ENCODE results near the gene SKAP2.

Gene SKAP2

GRCh38 chr7:26784118-26784517 is 80.3 kb downstream of the SKAP2 start:
- DNase-seq (ENCODE audit: low read depth, low spot score): no peak
- H3K4me3 ChIP-seq (ENCODE audit: low read length): no peak overlapping the region

GRCh38 chr7:26782501-26782900 is 81.9 kb downstream of the SKAP2 start:
- H3K4me3 ChIP-seq (ENCODE audit: low read length): no peak overlapping the region
- DNase-seq (ENCODE audit: low read depth, low spot score): no peak

DNA sequence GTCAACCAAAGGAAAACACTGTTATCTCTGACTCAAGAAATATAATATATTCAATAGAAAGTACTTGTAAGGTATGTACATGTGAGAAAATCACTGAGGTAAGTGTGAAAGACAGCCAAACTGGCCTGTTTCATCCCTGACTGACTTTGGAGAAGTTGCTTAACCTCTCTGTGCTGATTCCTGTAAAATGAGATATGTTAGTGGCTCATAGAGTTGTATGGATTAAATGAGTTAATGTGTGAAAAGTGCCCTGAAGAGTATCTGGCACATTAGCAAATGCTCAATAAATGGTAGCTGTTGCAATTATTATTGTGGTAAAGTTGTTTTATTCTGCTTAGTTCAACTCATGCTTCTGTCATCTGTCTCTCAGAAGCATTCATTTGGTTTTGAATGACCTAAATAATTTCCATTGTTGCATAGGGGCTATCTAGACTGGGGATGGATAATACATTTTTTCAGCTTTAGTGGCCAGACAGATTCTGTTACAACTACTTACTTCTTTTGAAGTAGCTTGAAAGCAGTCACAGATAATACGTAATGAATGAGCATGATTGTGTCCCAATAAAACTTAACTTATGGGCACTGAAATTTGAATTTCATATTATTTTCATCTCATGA is 84.3 kb downstream of the SKAP2 start:
- DNase-seq (ENCODE audit: low read depth, low spot score): no peak
- H3K4me3 ChIP-seq (ENCODE audit: low read length): no peak overlapping the region

- DNase-seq (ENCODE audit: low read depth, low spot score): no peak
- H3K4me3 ChIP-seq (ENCODE audit: low read length): no peak overlapping the region
Observed at GRCh38 chr7:26777385-26777784, 87.0 kb downstream of the SKAP2 start.

GRCh38 chr7:26760501-26760900 is 103.9 kb downstream of the SKAP2 start:
- H3K4me3 ChIP-seq (ENCODE audit: low read length): no peak overlapping the region
- DNase-seq (ENCODE audit: low read depth, low spot score): no peak

DNA sequence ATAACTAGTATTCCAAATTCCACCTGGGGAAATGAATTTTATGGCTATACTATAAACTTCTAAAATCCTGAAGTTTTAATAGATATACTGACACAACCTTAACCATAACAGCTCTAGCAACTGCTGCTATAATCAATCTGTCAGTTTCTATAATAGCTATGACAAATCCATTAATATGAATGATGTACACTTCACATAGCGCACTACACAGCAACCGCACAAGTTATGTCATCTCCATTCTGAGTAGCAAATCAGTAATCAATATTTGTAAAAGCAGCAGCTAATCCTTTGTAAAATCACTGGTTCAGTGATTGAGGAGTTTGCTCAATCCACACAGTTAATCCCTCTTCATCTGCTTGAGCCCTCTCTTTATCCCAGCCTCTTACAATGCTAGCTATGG is 105.3 kb downstream of the SKAP2 start:
- no peak overlapping the region for H3K4me3 ChIP-seq (ENCODE audit: low read length)
- no peak for DNase-seq (ENCODE audit: low read depth, low spot score)

- H3K4me3 ChIP-seq (ENCODE audit: low read length): no peak overlapping the region
- DNase-seq (ENCODE audit: low read depth, low spot score): no peak
Observed at GRCh38 chr7:26743205-26743604, 121.2 kb downstream of the SKAP2 start.

DNA sequence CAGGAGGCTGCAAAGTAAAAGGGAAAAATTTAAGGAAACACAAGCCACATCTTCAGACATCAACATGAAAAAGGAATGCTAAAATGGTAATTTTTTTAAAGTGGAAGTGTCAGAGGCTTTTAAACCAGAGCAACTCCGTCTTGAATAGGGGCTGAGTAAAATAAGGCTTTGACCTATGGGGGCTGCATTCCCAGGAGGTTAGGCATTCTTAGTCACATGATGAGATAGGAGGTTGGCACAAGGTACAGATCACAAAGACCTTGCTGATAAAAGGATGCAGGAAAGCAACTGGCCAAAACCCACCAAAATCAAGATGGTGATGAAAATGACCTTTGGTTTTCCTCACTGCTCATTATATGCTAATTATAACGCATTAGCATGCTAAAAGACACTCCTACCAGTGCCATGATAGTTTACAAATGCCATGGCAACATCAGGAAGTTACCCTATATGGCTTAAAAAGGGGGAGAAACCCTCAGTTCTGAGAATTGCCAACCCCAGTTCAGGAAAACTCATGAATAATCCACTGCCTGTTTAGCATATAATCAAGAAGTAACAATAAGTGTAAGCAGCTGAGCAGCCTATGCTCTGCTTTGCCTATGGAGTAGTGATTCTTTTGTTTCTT is 128.3 kb downstream of the SKAP2 start:
- no peak overlapping the region for H3K4me3 ChIP-seq (ENCODE audit: low read length)
- no peak for DNase-seq (ENCODE audit: low read depth, low spot score)

DNA sequence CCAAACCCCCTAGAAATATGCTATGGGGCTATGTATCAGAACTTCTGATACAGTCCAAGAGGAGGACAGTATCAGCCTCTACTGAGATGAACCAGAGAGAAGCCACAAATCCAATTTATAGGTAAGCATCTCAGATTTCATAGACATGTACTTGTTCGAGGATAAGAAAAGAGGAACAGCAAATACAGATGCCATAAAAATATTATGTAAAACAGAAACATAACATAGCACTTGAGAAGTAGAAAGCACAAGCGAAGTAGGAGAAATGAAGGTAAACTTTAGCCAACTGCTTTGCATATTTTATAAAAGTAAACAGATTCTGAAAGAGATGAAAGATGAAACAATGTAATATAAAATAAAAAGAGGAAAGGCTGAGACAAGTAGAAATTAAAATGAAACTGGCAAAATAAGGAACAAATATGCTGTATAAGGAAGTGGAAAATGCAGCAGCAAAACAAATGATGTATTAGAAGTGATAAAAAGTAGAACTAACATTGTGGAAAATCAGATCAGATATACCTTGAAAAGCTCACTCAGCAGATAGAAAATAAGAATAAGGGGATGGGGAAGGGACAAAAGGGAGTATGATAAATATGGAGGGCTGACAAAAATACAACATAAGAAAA is 135.1 kb downstream of the SKAP2 start:
- DNase-seq (ENCODE audit: low read depth, low spot score): no peak

DNA sequence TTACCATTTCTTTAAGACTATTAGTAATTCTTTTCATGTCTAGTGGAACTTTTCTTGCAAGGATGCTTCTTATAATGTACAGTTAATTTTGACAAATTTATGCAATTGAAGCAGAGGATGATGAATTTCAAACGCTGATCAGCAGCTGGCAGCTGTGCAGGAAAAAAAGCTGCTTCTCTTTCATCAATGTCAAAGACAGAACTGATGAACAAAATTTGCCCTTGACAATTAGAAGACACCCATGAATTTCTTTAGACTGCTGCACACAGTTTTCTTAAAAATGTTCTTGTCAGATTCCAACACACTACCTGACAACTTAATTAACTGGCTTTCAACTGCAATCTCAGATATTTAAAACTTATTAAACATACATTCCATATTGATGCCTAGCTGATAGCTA is 138.3 kb downstream of the SKAP2 start:
- H3K4me3 ChIP-seq (ENCODE audit: low read length): no peak overlapping the region
- DNase-seq (ENCODE audit: low read depth, low spot score): no peak

More for the DNA sequence above, 135.1 kb downstream of the SKAP2 start:
- no peak overlapping the region for H3K4me3 ChIP-seq (ENCODE audit: low read length)

GRCh38 chr7:26724795-26725194 is 139.6 kb downstream of the SKAP2 start:
- no peak overlapping the region for H3K4me3 ChIP-seq (ENCODE audit: low read length)
- DNase-seq (ENCODE audit: low read depth, low spot score): no peak

GRCh38 chr7:26723129-26723528 is 141.3 kb downstream of the SKAP2 start:
- H3K4me3 ChIP-seq (ENCODE audit: low read length): no peak overlapping the region
- DNase-seq (ENCODE audit: low read depth, low spot score): no peak

- H3K4me3 ChIP-seq (ENCODE audit: low read length): no peak overlapping the region
- no peak for DNase-seq (ENCODE audit: low read depth, low spot score)
Observed at GRCh38 chr7:26721450-26721849, 142.9 kb downstream of the SKAP2 start.

DNA sequence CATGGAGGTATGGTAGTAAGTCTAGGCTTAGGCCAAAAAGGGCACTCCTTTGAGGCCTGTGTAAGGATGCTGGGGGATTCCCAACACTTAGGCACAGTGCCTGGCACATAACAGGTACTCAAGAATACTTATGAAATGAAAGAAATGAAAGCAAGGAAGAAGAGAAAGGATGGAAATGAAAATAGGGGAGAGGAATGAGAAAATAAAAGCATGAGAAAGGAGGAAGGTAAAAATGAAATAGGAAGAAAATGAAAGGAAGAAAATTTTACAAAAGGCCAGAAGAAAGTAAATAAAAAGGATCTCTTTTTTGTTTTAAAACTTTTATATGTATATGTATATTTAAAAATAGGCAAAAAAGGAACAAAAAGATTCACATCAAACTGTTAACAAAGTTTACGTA is 146.3 kb downstream of the SKAP2 start:
- no peak for DNase-seq (ENCODE audit: low read depth, low spot score)
- no peak overlapping the region for H3K4me3 ChIP-seq (ENCODE audit: low read length)

DNA sequence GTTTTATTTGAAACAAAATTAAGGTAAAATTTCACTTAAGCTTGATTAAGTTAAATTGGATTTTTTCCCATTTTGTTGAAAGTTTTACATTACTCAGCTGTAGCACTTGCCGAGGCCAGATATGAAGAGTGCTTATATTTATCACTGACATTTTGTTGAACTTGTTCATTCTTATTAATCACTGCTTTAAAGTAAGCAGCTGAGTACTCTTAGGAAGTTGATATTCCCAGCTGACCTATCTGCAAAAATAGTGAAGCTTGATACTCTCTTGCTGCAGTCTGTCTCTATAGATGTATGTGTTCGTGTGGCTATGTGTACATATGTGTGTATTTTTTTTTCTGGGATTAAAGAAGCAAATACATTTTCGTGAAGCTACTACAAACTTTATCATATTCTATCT is 150.0 kb downstream of the SKAP2 start:
- H3K4me3 ChIP-seq (ENCODE audit: low read length): no peak overlapping the region

GRCh38 chr7:26714006-26714405 is 150.4 kb downstream of the SKAP2 start:
- DNase-seq (ENCODE audit: low read depth, low spot score): no peak
- H3K4me3 ChIP-seq (ENCODE audit: low read length): no peak overlapping the region

More for the DNA sequence above, 150.0 kb downstream of the SKAP2 start:
- no peak for DNase-seq (ENCODE audit: low read depth, low spot score)

DNA sequence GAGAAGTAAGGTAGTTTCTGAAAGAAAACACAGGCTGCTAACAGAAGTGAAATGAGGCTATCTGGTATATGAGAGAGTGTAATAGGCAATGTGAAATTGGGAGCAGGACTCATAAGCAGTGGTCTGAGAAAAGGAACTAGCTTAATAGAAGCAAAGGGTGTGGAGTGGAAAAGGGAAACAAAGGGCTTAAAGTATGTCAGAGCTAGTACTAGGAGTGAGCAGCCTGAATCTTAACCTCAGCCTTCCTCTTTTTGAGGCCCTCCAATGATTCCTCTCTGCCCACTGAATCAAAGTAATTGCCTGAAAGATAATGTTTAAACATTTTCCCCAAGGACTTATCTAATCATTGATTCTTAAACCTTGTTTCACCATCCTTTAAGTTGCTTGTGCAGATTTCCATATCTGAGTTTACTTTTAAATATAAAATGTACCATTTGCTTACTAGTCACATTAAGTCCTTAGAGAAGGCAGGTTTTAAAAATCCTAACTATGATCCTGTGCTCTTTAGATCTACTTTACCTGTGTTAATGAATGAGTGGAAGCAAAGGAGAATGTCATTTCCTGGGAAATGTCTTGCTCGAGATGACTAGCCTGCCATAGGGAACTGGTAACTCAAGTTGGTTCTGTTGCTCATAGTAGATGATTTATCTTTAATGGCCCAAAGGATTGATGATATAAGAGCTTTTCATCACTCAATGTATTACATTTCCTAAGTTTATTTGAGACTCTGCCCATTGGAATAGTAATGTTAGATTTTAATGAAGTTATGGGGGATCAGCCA is 155.0 kb downstream of the SKAP2 start:
- no peak for DNase-seq (ENCODE audit: low read depth, low spot score)
- no peak overlapping the region for H3K4me3 ChIP-seq (ENCODE audit: low read length)

- DNase-seq (ENCODE audit: low read depth, low spot score): no peak
- H3K4me3 ChIP-seq (ENCODE audit: low read length): no peak overlapping the region
Observed at GRCh38 chr7:26705567-26705966, 158.8 kb downstream of the SKAP2 start.

GRCh38 chr7:26704786-26705185 is 159.6 kb downstream of the SKAP2 start:
- H3K4me3 ChIP-seq (ENCODE audit: low read length): no peak overlapping the region
- no peak for DNase-seq (ENCODE audit: low read depth, low spot score)

- H3K4me3 ChIP-seq (ENCODE audit: low read length): no peak overlapping the region
- DNase-seq (ENCODE audit: low read depth, low spot score): no peak
Observed at GRCh38 chr7:26704036-26704435, 160.4 kb downstream of the SKAP2 start.

Measured in Jurkat, Clone E6-1 (cell line).